HFFc6 (cell line): Measurements from ENCODE around the gene SNX9. TPM values are rescaled to one million over a fixed set of nuclear protein-coding genes. Genes with fewer than 3 reads are reported as not detected.

Experiments used
- DNase-seq: peaks from one replicate; pipeline ENCODE4 v3.0.0-alpha.2; 2018
- H3K27ac Mint-ChIP-seq: 2 replicates; pipeline ENCODE4 v1.8.0; 2020; ENCODE audit warnings: mild to moderate bottlenecking, mixed read lengths
- H3K27me3 Mint-ChIP-seq: 2 replicates; pipeline ENCODE4 v1.8.0; 2021; ENCODE audit warnings: mild to moderate bottlenecking, moderate library complexity, mixed read lengths; ENCODE audit not compliant: insufficient read depth
- H3K36me3 Mint-ChIP-seq: 2 replicates; pipeline ENCODE4 v1.8.0; 2021; ENCODE audit warnings: low read depth, mixed read lengths
- H3K4me1 Mint-ChIP-seq: 2 replicates; pipeline ENCODE4 v1.8.0; 2020; ENCODE audit warnings: low read depth, mixed read lengths
- H3K4me3 Mint-ChIP-seq: 2 replicates; pipeline ENCODE4 v1.8.0; 2020; ENCODE audit warnings: mild to moderate bottlenecking, moderate library complexity, mixed read lengths
- H3K9me3 Mint-ChIP-seq: 2 replicates; pipeline ENCODE4 v1.8.0; 2020; ENCODE audit warnings: mild to moderate bottlenecking, mixed read lengths
- total RNA-seq, 6 experiments: library from RNA; stranded (reverse); fragmentation: NEBNext Ultra II Directional; extraction: Animal tissue kit (Norgen Biotek cat#: 25700); gene quantifications; 2 replicates in 1 of 6; 3 replicates in 5 of 6; pipeline ENCODE4 v1.2.3, GENCODE V29; 2021
- TF ChIP-seq, protein P1 (sequence below): fragments of 200-600 bp; sonication (generic); IDR thresholded peaks from 2 replicates; pipeline ENCODE4 v1.5.0; 2021; ENCODE audit warnings: antibody characterized with exemption, mild to moderate bottlenecking

SNX9 gene
- total RNA-seq, 6 experiments from 2014 or later: 37.2 to 46.6 (median 40.9) TPM

DNA sequence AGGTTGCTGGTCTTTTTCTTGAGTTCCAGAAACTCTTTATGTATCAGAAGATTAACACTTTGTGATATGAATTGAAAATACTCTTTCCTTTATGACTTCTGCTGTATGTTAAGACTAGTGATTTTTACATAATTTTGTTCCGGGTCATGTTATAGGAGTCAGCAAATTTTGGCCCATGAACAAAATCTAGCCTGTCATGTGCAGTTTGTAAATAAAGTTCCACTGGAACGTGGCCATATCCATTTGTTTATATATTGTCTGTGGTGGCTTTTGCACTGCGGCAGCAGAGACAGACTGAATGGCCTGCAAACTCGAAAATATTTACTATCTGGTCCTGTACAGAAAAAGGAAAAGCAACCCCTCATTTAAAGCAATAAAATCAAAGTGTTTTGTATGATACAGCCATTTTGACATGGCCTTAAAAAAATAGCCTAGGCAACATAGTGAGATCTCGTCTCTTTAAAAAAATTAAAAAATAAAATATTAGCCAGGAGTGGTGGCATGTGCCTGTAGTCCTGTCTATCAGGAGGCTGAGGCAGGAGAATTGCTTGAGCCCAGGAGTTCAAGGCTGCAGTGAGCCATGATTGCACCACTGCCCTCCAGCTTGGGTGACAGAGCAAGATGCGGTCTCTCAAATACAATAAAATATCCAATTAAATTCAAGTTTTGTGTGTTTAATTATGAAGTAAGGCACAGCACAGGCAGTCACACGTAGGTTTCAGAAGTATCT is 36.9 kb downstream of the SNX9 start:
- no peak overlapping the region for H3K4me3 Mint-ChIP-seq
- no peaks in the 10 kb centered on the region; the same call in 1 of the 2 replicates for H3K27me3 Mint-ChIP-seq
- peak overlapping the region; percentile 21; the same call in 1 of the 2 replicates for H3K27ac Mint-ChIP-seq
- H3K9me3 Mint-ChIP-seq: no peaks in the 10 kb centered on the region
- H3K36me3 Mint-ChIP-seq: peaks cover 12% of the 10 kb centered on the region; the same call in 1 of the 2 replicates
- peaks cover 62% of the 10 kb centered on the region for H3K4me1 Mint-ChIP-seq
- DNase-seq: no peak
- TF ChIP-seq, protein P1, sequence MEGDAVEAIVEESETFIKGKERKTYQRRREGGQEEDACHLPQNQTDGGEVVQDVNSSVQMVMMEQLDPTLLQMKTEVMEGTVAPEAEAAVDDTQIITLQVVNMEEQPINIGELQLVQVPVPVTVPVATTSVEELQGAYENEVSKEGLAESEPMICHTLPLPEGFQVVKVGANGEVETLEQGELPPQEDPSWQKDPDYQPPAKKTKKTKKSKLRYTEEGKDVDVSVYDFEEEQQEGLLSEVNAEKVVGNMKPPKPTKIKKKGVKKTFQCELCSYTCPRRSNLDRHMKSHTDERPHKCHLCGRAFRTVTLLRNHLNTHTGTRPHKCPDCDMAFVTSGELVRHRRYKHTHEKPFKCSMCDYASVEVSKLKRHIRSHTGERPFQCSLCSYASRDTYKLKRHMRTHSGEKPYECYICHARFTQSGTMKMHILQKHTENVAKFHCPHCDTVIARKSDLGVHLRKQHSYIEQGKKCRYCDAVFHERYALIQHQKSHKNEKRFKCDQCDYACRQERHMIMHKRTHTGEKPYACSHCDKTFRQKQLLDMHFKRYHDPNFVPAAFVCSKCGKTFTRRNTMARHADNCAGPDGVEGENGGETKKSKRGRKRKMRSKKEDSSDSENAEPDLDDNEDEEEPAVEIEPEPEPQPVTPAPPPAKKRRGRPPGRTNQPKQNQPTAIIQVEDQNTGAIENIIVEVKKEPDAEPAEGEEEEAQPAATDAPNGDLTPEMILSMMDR: no peak

DNA sequence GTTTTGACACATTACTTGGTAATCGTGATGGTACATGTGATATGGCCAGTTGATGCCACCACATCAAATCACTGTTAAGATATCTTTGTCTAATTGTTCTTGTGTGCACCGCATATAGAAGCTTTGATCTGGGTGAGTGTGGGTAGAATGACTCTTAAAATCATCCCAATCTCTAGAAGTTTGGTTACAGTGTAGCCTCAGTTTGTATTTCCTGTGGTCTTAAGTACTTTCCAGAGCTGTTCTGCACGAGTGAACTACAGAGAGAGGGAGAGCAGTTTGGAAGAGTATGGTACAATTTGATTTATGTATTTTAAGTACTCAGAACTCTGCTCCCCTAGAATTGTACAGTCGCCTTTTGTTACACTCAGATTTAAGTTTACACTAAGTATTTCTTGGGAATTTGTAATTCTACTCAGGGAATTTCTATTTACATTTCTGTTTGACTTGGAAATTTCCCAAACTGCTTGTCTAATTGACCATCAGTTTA is 37.5 kb downstream of the SNX9 start:
- Mint-ChIP-seq H3K4me3 (no peak overlapping the region), H3K36me3 (peaks cover 12% of the 10 kb centered on the region; the same call in 1 of the 2 replicates), H3K27me3 (no peaks in the 10 kb centered on the region; the same call in 1 of the 2 replicates), H3K27ac (no peak overlapping the region), H3K4me1 (peaks cover 66% of the 10 kb centered on the region), H3K9me3 (no peaks in the 10 kb centered on the region)
- TF ChIP-seq, protein P1: no peak
- DNase-seq: no peak

DNA sequence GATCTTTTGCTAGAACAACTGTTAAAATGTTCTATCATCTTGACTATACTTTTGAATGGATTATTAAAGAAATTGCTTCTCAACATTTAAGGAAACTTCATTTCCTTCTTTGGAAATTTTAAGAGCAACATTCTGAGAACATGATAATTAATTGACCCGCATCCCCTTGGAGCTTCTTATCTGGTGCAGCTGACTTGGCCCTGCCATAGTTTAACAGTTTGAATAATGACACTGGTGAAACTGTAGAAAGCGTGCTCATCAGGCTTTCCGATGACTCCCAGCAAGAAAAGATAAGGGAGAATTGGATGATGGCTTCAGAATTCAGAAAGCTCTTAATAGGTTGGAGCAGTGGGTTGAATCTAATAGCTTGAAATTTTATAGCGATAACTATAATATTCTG is 38.1 kb downstream of the SNX9 start:
- no peak overlapping the region for H3K4me3 Mint-ChIP-seq
- H3K4me1 Mint-ChIP-seq: peaks cover 67% of the 10 kb centered on the region
- H3K27ac Mint-ChIP-seq: no peak overlapping the region
- peaks cover 12% of the 10 kb centered on the region; the same call in 1 of the 2 replicates for H3K36me3 Mint-ChIP-seq
- TF ChIP-seq, protein P1: no peak
- no peaks in the 10 kb centered on the region for H3K9me3 Mint-ChIP-seq
- DNase-seq: no peak
- H3K27me3 Mint-ChIP-seq: no peaks in the 10 kb centered on the region; the same call in 1 of the 2 replicates

DNA sequence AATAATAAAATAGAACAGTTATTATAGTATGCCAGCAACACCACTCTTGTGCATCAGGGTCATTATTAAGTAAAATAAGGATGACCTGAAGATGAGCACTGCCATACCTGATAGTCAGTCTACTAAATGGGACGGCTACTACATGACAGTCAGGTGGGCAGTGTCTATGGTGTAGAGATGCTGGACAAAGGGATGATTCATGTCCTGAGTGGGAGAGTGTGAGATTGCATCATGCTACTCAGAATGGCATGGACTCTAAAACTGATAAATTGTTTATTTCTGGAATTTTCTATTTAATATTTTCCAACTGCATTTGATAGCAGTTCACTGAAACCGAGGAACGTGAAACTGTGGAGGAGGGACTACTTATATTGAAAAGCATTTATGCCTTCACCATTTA is 38.8 kb downstream of the SNX9 start:
- peak overlapping the region; percentile 63 for H3K27ac Mint-ChIP-seq
- TF ChIP-seq, protein P1: no peak
- no peak for DNase-seq
- no peaks in the 10 kb centered on the region for H3K9me3 Mint-ChIP-seq
- H3K36me3 Mint-ChIP-seq: peaks cover 12% of the 10 kb centered on the region; the same call in 1 of the 2 replicates
- H3K4me1 Mint-ChIP-seq: peaks cover 71% of the 10 kb centered on the region
- no peak overlapping the region for H3K4me3 Mint-ChIP-seq
- no peaks in the 10 kb centered on the region; the same call in 1 of the 2 replicates for H3K27me3 Mint-ChIP-seq

DNA sequence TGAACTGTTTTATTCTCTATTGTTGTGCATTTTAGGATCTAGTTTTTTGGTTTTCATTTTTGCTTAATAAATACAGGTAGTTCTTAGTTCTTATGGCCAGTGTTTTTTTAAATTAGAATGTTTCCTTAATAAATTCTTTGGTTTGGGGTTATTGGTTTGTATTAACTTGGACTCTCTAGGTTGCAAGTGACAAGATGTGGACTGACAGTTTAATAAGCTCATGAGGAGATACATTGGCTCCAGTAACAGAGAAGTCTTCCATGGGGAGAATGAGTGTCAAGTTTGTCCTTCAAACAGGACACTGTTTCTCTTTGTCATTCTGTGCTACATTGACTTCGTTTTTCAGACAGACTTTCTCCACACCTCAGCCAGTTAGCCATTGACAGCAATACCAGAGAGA is 39.7 kb downstream of the SNX9 start:
- TF ChIP-seq, protein P1: no peak
- no peak for DNase-seq
- Mint-ChIP-seq H3K4me1 (peaks cover 80% of the 10 kb centered on the region), H3K27me3 (no peaks in the 10 kb centered on the region; the same call in 1 of the 2 replicates), H3K27ac (no peak overlapping the region), H3K4me3 (no peak overlapping the region), H3K36me3 (peaks cover 12% of the 10 kb centered on the region; the same call in 1 of the 2 replicates), H3K9me3 (no peaks in the 10 kb centered on the region)
